GM23248 (cell line): Measurements from ENCODE around the gene KCNA5. TPM values are rescaled to one million over a fixed set of nuclear protein-coding genes. Genes with fewer than 3 reads are reported as not detected.

Experiments used
- DNase-seq: peaks from one replicate; pipeline ENCODE4 v3.0.0-alpha.2; 2015
- H2AFZ ChIP-seq: fragments of 200-600 bp; sonication (generic); 2 replicates; pipeline ENCODE4 v1.6.1; 2016; ENCODE audit warnings: antibody characterized with exemption
- H3F3A ChIP-seq: fragments of 200-600 bp; sonication (generic); 2 replicates; pipeline ENCODE4 v1.6.1; 2016; ENCODE audit warnings: mild to moderate bottlenecking, antibody characterized with exemption, mixed run types; ENCODE audit not compliant: insufficient read depth
- H3K27ac ChIP-seq: fragments of 200-600 bp; sonication (generic); 2 replicates; pipeline ENCODE4 v1.5.1; 2016; ENCODE audit warnings: mild to moderate bottlenecking
- H3K27me3 ChIP-seq: fragments of 200-600 bp; sonication (generic); replicated peaks from 2 replicates; pipeline ENCODE4 v1.6.1; 2016; ENCODE audit warnings: mild to moderate bottlenecking; ENCODE audit not compliant: insufficient read depth
- H3K36me3 ChIP-seq: fragments of 200-600 bp; sonication (generic); 2 replicates; pipeline ENCODE4 v1.6.1; 2016; ENCODE audit warnings: low read depth, mild to moderate bottlenecking
- H3K4me1 ChIP-seq: fragments of 200-600 bp; sonication (generic); 2 replicates; pipeline ENCODE4 v1.6.1; 2016; ENCODE audit warnings: mild to moderate bottlenecking; ENCODE audit not compliant: insufficient read depth
- H3K4me2 ChIP-seq: fragments of 200-600 bp; sonication (generic); one replicate; pipeline ENCODE4 v1.6.1; 2016; ENCODE audit warnings: mild to moderate bottlenecking; ENCODE audit not compliant: unreplicated experiment
- H3K4me3 ChIP-seq: fragments of 200-600 bp; sonication (generic); 2 replicates; pipeline ENCODE4 v1.5.1; 2016; ENCODE audit warnings: mild to moderate bottlenecking
- H3K79me2 ChIP-seq: fragments of 200-600 bp; sonication (generic); 2 replicates; pipeline ENCODE4 v1.6.1; 2016; ENCODE audit warnings: mild to moderate bottlenecking; ENCODE audit not compliant: insufficient read depth
- H3K9ac ChIP-seq: fragments of 200-600 bp; sonication (generic); 2 replicates; pipeline ENCODE4 v1.6.1; 2016; ENCODE audit warnings: mild to moderate bottlenecking
- H3K9me2 ChIP-seq: fragments of 200-600 bp; sonication (generic); 2 replicates; pipeline ENCODE4 v1.6.1; 2016; ENCODE audit warnings: mixed run types, mild to moderate bottlenecking, moderate library complexity; ENCODE audit not compliant: insufficient read depth
- H3K9me3 ChIP-seq: fragments of 200-600 bp; sonication (generic); one replicate; pipeline ENCODE4 v1.6.1; 2017; ENCODE audit warnings: low read depth
- H4K20me1 ChIP-seq: fragments of 200-600 bp; sonication (generic); 2 replicates; pipeline ENCODE4 v1.6.0; 2016; ENCODE audit not compliant: insufficient read depth
- EZH2 ChIP-seq: fragments of 200-600 bp; sonication (generic); IDR thresholded peaks from 2 replicates; pipeline ENCODE4 v1.6.1; 2018; ENCODE audit warnings: antibody characterized with exemption, mild to moderate bottlenecking; ENCODE audit not compliant: insufficient read depth, poor library complexity, severe bottlenecking
- EZH2phosphoT487 ChIP-seq: fragments of 200-600 bp; sonication (generic); IDR thresholded peaks from 2 replicates; pipeline ENCODE4 v1.6.1; 2018; ENCODE audit warnings: antibody characterized with exemption, moderate library complexity, mild to moderate bottlenecking, low read depth; ENCODE audit not compliant: insufficient read depth
- WGBS, 2 experiments: methylation state at CpG; one replicate each; pipeline ENCODE4 v1.1.6; 2015 to 2017; ENCODE audit warnings: low lambda C conversion rate in 2 of 2, low coverage in 1 of 2; ENCODE audit errors: missing lambda C conversion rate in 2 of 2; 5-methylcytosine and 5-hydroxymethylcytosine counted together
- in situ Hi-C: fragments of 300-500 bp; cut with MboI; formaldehyde crosslinking; loops from 2 replicates; pipeline ENCODE4 v1.15.0; 2020
- polyA plus RNA-seq: library from polyadenylated mRNA; unstranded; fragments of >200 nt; fragmentation: Nextera tagmentation; extraction: Ambion mirVana; gene quantifications from 2 replicates; pipeline ENCODE4 v1.2.1, GENCODE V29; 2016
- total RNA-seq: library from RNA; depleted of rRNA; stranded (reverse); fragments of >200 nt; shearing (Covaris generic); gene quantifications from 2 replicates; pipeline ENCODE4 v1.2.3, GENCODE V29; 2014

Gene KCNA5
- total and polyA plus RNA-seq, 2 experiments from 2014 or later = not detected

- TF ChIP-seq EZH2phosphoT487 (no peak), EZH2 (no peak)
- H3K4me3 ChIP-seq = no peak overlapping the region
- H3K27ac ChIP-seq = no peak overlapping the region
- no peak overlapping the region for H3K9ac ChIP-seq
- no peaks in the 10 kb centered on the region for H3K36me3 ChIP-seq
- no peak overlapping the region for H2AFZ ChIP-seq
- in situ Hi-C loops = loop anchor here (25.0 kb wide), 1 partner anchor 97 kb away; no protein-coding TSS in a partner anchor
- H3K9me3 ChIP-seq = no peaks in the 10 kb centered on the region
- no peak for DNase-seq
- no peaks in the 10 kb centered on the region for H3F3A ChIP-seq
- peaks cover 40% of the 10 kb centered on the region for H3K27me3 ChIP-seq
- 67 to 71% methylated on average over 3 of the region's 3 CpGs for WGBS, 2 experiments
- no peaks in the 10 kb centered on the region for H3K9me2 ChIP-seq
- H3K4me1 ChIP-seq = no peaks in the 10 kb centered on the region
- no peak overlapping the region for H3K4me2 ChIP-seq
- H4K20me1 ChIP-seq = no peaks in the 10 kb centered on the region
- no peaks in the 10 kb centered on the region for H3K79me2 ChIP-seq
Measured at GRCh38 chr12:5064913-5065490, 21.3 kb downstream of the KCNA5 start.

DNA sequence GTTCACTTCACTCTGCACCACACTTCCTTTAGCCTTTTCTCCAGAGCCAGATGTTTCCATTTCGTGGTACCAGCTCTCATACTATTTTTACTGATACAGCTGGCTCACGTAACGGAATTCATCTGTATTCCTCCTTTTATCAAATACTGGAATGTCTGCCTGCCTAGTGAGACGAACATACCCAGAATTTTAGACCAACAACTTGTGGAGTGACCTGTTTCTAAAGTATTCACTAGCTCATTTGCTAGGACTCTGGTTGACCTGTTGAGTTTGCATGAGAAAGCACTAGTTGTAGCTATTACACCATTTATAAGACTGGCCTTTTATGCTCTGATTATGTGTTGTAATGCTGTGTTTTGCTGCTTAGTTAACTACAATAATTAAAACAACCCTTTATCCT is 22.6 kb downstream of the KCNA5 start:
- H3K4me1 ChIP-seq = no peaks in the 10 kb centered on the region
- H3K4me3 ChIP-seq = no peak overlapping the region
- no peaks in the 10 kb centered on the region for H4K20me1 ChIP-seq
- DNase-seq = no peak
- TF ChIP-seq EZH2 (no peak), EZH2phosphoT487 (no peak)
- H3K79me2 ChIP-seq = no peaks in the 10 kb centered on the region
- H3K36me3 ChIP-seq = no peaks in the 10 kb centered on the region
- H3K9ac ChIP-seq = no peak overlapping the region
- H3K27ac ChIP-seq = no peak overlapping the region
- no peaks in the 10 kb centered on the region for H3K9me3 ChIP-seq
- H3K9me2 ChIP-seq = no peaks in the 10 kb centered on the region
- peaks cover 43% of the 10 kb centered on the region for H3K27me3 ChIP-seq
- in situ Hi-C loops = loop anchor here (25.0 kb wide), 1 partner anchor 96 kb away; no protein-coding TSS in a partner anchor
- no peak overlapping the region for H2AFZ ChIP-seq
- WGBS, 2 experiments = 53 to 56% methylated on average over 4 of the region's 4 CpGs
- H3F3A ChIP-seq = no peaks in the 10 kb centered on the region
- no peak overlapping the region for H3K4me2 ChIP-seq

DNA sequence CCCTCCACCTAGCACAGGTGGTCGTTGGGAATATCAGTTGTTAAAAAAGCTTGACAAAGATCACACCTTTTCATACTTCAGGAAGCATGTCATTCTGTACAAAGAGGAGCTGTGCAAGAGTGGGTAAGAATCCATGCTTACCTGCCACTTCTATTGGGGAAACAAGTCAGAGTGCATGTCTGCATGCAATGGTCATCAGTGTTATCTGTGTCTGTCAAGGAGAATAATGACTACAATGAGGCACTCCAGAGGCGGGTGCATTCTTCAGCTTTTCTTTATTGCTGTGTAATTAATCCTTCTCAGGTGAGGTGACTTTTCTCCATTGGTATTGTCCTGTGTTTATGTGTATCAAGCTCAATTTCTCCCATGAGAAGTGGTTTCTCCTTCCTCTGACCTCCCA is 24.4 kb downstream of the KCNA5 start:
- Histone ChIP-seq H2AFZ (no peak overlapping the region), H4K20me1 (no peaks in the 10 kb centered on the region), H3K9me3 (no peaks in the 10 kb centered on the region), H3K36me3 (no peaks in the 10 kb centered on the region), H3F3A (no peaks in the 10 kb centered on the region), H3K4me3 (no peak overlapping the region), H3K9ac (no peak overlapping the region), H3K4me1 (no peaks in the 10 kb centered on the region), H3K4me2 (no peak overlapping the region), H3K27me3 (peaks cover 28% of the 10 kb centered on the region), H3K79me2 (no peaks in the 10 kb centered on the region), H3K27ac (no peak overlapping the region), H3K9me2 (no peaks in the 10 kb centered on the region)
- WGBS, 2 experiments = 28 to 39% methylated on average over 2 of the region's 2 CpGs
- DNase-seq = no peak
- no peak for TF ChIP-seq EZH2phosphoT487
- TF ChIP-seq EZH2 = no peak
- in situ Hi-C loops = loop anchor here (25.0 kb wide), 1 partner anchor 94 kb away; no protein-coding TSS in a partner anchor

DNA sequence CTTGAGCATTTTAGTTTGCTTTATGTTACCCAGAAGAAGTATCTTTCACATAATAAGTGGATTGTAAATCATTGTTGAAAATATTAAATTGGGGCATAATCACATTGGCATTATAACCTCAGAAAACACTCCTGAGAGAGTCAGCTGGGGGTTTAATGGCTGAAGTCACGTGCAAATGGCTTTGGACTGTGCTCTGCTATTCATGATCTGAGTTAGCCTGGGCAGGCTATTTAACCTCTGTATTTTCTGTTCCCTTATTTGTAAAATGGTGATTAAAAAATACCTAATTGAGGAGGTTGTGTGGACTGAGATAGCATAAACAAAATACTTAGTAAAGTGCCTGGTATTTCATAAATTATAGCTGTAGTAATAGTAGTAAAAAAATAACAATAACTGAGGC is 24.9 kb downstream of the KCNA5 start:
- TF ChIP-seq EZH2 (no peak), EZH2phosphoT487 (no peak)
- Histone ChIP-seq H3K79me2 (no peaks in the 10 kb centered on the region), H3K9me3 (no peaks in the 10 kb centered on the region), H3F3A (no peaks in the 10 kb centered on the region), H3K36me3 (no peaks in the 10 kb centered on the region), H3K4me1 (no peaks in the 10 kb centered on the region), H4K20me1 (no peaks in the 10 kb centered on the region), H3K4me2 (no peak overlapping the region), H3K9ac (no peak overlapping the region), H3K9me2 (no peaks in the 10 kb centered on the region), H3K27ac (no peak overlapping the region), H3K27me3 (peaks cover 23% of the 10 kb centered on the region), H3K4me3 (no peak overlapping the region), H2AFZ (no peak overlapping the region)
- no peak for DNase-seq
- WGBS, 2 experiments = 26 to 40% methylated on average over 1 of the region's 1 CpG
- in situ Hi-C loops = loop anchor here (25.0 kb wide), 1 partner anchor 94 kb away; no protein-coding TSS in a partner anchor
